ENCODE measurements around the gene MCTP1.

DNA sequence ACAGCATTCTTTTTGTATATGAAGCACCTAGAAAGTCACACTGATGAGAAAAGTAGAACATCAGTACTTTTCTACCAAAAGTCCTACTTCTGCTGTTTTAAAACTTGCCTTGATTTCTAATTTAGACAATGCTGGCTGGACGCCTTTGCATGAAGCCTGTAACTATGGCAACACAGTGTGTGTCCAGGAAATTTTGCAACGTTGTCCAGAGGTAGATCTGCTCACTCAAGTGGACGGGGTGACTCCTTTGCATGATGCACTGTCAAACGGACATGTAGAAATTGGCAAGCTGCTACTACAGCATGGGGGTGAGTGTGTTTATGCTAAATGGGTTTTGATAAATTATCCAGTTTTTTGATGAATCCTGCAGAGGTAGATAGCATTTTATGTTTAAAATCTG, 592.9 kb downstream of the MCTP1 start:
- TF ChIP-seq, protein P1, sequence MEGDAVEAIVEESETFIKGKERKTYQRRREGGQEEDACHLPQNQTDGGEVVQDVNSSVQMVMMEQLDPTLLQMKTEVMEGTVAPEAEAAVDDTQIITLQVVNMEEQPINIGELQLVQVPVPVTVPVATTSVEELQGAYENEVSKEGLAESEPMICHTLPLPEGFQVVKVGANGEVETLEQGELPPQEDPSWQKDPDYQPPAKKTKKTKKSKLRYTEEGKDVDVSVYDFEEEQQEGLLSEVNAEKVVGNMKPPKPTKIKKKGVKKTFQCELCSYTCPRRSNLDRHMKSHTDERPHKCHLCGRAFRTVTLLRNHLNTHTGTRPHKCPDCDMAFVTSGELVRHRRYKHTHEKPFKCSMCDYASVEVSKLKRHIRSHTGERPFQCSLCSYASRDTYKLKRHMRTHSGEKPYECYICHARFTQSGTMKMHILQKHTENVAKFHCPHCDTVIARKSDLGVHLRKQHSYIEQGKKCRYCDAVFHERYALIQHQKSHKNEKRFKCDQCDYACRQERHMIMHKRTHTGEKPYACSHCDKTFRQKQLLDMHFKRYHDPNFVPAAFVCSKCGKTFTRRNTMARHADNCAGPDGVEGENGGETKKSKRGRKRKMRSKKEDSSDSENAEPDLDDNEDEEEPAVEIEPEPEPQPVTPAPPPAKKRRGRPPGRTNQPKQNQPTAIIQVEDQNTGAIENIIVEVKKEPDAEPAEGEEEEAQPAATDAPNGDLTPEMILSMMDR (IDR thresholded peaks at IDR 0.05 in 2 of 3, conservative IDR thresholded peaks at IDR 0.05 in 1 of 3; ENCODE audit: control insufficient read depth in 2 of 3, extremely low read depth in 1 of 3, insufficient read depth in 1 of 3, low read depth in 3 of 3, low read length in 3 of 3): no peak
- TF ChIP-seq MEF2A (IDR thresholded peaks at IDR 0.05; ENCODE audit: insufficient read depth, low read depth, low read length): no peak
- TF ChIP-seq, protein P2, sequence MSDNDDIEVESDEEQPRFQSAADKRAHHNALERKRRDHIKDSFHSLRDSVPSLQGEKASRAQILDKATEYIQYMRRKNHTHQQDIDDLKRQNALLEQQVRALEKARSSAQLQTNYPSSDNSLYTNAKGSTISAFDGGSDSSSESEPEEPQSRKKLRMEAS (IDR thresholded peaks at IDR 0.05; ENCODE audit: low read depth, low read length): no peak
- no peak for TF ChIP-seq NBN (IDR thresholded peaks at IDR 0.05)
- TF ChIP-seq, protein P3, sequence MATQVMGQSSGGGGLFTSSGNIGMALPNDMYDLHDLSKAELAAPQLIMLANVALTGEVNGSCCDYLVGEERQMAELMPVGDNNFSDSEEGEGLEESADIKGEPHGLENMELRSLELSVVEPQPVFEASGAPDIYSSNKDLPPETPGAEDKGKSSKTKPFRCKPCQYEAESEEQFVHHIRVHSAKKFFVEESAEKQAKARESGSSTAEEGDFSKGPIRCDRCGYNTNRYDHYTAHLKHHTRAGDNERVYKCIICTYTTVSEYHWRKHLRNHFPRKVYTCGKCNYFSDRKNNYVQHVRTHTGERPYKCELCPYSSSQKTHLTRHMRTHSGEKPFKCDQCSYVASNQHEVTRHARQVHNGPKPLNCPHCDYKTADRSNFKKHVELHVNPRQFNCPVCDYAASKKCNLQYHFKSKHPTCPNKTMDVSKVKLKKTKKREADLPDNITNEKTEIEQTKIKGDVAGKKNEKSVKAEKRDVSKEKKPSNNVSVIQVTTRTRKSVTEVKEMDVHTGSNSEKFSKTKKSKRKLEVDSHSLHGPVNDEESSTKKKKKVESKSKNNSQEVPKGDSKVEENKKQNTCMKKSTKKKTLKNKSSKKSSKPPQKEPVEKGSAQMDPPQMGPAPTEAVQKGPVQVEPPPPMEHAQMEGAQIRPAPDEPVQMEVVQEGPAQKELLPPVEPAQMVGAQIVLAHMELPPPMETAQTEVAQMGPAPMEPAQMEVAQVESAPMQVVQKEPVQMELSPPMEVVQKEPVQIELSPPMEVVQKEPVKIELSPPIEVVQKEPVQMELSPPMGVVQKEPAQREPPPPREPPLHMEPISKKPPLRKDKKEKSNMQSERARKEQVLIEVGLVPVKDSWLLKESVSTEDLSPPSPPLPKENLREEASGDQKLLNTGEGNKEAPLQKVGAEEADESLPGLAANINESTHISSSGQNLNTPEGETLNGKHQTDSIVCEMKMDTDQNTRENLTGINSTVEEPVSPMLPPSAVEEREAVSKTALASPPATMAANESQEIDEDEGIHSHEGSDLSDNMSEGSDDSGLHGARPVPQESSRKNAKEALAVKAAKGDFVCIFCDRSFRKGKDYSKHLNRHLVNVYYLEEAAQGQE (IDR thresholded peaks at IDR 0.05; ENCODE audit: low read depth, low read length): no peak
- no peak for TF ChIP-seq CHD1 (IDR thresholded peaks at IDR 0.05; ENCODE audit: low read depth, low read length)
- TF ChIP-seq KAT2A (conservative IDR thresholded peaks at IDR 0.05; ENCODE audit: control insufficient read depth, low read depth, low read length): no peak
- no peak for TF ChIP-seq BRCA1 (IDR thresholded peaks at IDR 0.05; ENCODE audit: low read depth, low read length)
- no peak for TF ChIP-seq YY1 (IDR thresholded peaks at IDR 0.05; ENCODE audit: low read depth, low read length)

All from GM12878 (cell line).